Mucosa of descending colon (tissue), 3 donors: ENCODE measurements around the gene ATP1B3. TPM values are rescaled to one million over a fixed set of nuclear protein-coding genes. Genes with fewer than 3 reads are reported as not detected.
A peak's percentile ranks its signal among the peaks of the same experiment; 100 is the strongest.

Source experiments
- ATAC-seq: fragments of 200-7000 bp; cut with Tn5 transposase; one replicate; pipeline ENCODE4 v1.9.1; 2020; ENCODE audit warnings: mild to moderate bottlenecking, moderate library complexity
- DNase-seq, 3 donors: peaks; one replicate each; pipeline ENCODE4 v3.0.0-alpha.2; 2020
- H3K36me3 ChIP-seq: fragments of 200-600 bp; one replicate; pipeline ENCODE4 v1.8.0; 2021; ENCODE audit warnings: low read depth, mild to moderate bottlenecking
- H3K4me1 ChIP-seq: fragments of 200-600 bp; one replicate; pipeline ENCODE4 v1.8.0; 2021; ENCODE audit warnings: low read depth, mild to moderate bottlenecking
- H3K4me3 ChIP-seq: fragments of 200-600 bp; one replicate; pipeline ENCODE4 v1.8.0; 2021; ENCODE audit warnings: mild to moderate bottlenecking
- H3K9me3 ChIP-seq: fragments of 200-600 bp; one replicate; pipeline ENCODE4 v1.8.0; 2021; ENCODE audit warnings: mild to moderate bottlenecking
- intact Hi-C, 2 donors: fragments of 100-400 bp; cut with DNase I in 1 of 2; cut with micrococcal nuclease in 1 of 2; formaldehyde crosslinking; loops; one replicate each; pipeline versions ENCODE4 v1.11.0 to v1.11.1; 2022; cut with DNase I, micrococcal nuclease
- total RNA-seq, 3 donors: library from RNA; stranded (reverse); fragmentation: NEBNext Ultra II Directional in 2 of 3; extraction: Animal tissue kit (Norgen Biotek cat#: 25700) in 2 of 3; gene quantifications; one replicate each; pipeline versions ENCODE4 v1.2.1 to v1.2.4, GENCODE V29; 2021 to 2023
- TF ChIP-seq, protein P1 (sequence below): fragments of 200-600 bp; IDR thresholded peaks from one replicate; pipeline ENCODE4 v1.8.0; 2022; ENCODE audit warnings: antibody characterized with exemption, mild to moderate bottlenecking
- donor health status: DM: no; HTN: no; CAD: no; lungs with moderate emphysema.
- donor health status: DM: no; HTN: no; CAD: no.
- donor health status: DM: no; HTN: yes; CAD: no.

The ATP1B3 gene
- total RNA-seq, 3 donors from 2014 or later, result 266 to 466 (median 330) TPM

DNA sequence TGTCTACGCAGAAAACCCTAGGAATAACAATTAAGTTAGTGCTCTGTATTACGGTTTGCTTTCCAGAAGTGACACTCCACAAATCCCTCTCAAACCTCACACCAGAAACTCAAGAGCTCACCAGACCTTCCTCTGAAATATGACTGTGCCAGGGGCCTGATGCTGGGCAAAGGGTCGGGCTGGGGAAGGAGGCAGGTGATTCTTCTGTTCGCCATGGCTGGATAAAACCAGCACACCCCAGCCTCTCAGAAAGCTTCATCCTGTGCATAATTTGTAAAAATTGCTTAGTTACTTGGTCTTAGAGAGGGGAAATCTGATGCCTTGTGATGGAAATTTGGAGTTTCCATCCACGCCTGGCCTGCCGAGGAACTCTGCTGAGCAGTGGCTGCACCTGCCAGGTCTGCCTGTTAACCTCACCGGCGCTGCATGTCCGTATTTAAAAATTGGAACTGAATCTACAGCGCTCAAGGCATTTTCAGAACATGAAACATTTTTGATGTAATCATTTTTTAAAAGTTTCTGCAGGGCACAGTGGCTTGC is 22.7 kb upstream of the ATP1B3 start:
- no peaks in the 10 kb centered on the region for H3K9me3 ChIP-seq
- no peak overlapping the region for H3K4me3 ChIP-seq
- ATAC-seq, result peak; percentile 10
- TF ChIP-seq, protein P1, sequence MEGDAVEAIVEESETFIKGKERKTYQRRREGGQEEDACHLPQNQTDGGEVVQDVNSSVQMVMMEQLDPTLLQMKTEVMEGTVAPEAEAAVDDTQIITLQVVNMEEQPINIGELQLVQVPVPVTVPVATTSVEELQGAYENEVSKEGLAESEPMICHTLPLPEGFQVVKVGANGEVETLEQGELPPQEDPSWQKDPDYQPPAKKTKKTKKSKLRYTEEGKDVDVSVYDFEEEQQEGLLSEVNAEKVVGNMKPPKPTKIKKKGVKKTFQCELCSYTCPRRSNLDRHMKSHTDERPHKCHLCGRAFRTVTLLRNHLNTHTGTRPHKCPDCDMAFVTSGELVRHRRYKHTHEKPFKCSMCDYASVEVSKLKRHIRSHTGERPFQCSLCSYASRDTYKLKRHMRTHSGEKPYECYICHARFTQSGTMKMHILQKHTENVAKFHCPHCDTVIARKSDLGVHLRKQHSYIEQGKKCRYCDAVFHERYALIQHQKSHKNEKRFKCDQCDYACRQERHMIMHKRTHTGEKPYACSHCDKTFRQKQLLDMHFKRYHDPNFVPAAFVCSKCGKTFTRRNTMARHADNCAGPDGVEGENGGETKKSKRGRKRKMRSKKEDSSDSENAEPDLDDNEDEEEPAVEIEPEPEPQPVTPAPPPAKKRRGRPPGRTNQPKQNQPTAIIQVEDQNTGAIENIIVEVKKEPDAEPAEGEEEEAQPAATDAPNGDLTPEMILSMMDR, result no peak
- no peak for DNase-seq
- peaks cover 10% of the 10 kb centered on the region for H3K4me1 ChIP-seq
- intact Hi-C loops, result no loop called here
- no peaks in the 10 kb centered on the region for H3K36me3 ChIP-seq

DNA sequence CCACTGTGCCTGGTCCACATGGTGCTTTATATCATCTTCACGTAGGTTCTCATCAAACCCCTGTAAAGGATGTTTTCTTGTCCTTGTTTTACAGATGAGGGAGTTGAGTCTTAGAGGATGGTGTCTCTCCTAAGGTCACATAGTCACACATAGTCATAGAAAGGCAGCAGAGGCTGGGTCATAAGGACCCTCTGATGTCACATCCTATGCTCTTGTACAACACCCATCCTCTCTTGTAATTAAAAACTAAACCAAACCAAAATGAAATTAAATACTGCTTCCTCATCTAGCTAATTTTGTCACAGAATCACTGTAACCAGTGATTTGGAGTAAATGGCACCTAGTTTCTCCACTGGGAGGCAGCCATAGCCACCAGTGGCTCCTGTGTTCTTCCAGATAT is 21.8 kb upstream of the ATP1B3 start:
- Histone ChIP-seq H3K4me3 (no peak overlapping the region), H3K4me1 (peaks cover 10% of the 10 kb centered on the region), H3K9me3 (no peaks in the 10 kb centered on the region), H3K36me3 (no peaks in the 10 kb centered on the region)
- no peak for ATAC-seq
- intact Hi-C loops, result no loop called here
- TF ChIP-seq, protein P1, result no peak
- no peak for DNase-seq

DNA sequence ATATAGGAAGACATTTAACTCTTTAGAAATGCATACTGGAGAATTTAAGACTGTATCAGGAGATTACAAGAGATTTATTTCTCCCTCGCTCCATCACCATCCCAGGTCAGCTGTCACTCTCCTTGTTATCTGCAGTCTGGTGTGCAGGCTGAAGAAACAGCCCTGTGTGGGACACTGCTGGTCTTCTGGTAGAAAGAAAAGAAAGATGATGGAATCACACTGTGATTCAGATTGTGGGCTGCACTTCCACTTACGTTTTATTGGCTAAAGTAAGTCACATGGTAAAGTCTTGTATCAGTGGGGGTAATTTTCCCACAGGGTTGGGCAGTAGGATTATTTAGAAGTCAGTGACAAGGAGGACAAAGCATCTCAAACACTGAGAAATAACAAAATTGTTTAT is 18.1 kb upstream of the ATP1B3 start:
- Histone ChIP-seq H3K4me3 (no peak overlapping the region), H3K9me3 (no peaks in the 10 kb centered on the region), H3K36me3 (no peaks in the 10 kb centered on the region), H3K4me1 (peaks cover 6% of the 10 kb centered on the region)
- no peak for ATAC-seq
- DNase-seq, result no peak
- TF ChIP-seq, protein P1, result no peak
- intact Hi-C loops, result no loop called here

DNA sequence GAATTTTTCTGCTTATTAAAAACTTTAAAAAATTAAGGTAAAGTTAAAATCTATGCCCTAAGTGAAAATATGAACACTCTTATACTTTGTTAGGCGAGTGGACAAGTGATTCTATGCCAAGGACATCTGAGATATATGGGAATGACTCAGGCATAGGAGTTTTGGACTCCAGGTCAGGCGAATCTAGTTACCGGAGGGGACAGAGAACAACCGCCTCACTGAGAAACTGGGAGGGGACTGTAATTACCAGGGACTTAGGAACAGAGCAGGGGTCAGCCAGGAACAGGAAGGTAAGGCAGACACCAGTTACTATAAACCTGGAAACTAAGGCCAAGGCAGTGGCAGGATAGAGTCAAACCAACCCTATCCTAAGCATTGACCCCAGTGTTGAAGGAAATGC is 16.8 kb upstream of the ATP1B3 start:
- ATAC-seq, result peak; percentile 97
- no peaks in the 10 kb centered on the region for H3K9me3 ChIP-seq
- no peaks in the 10 kb centered on the region for H3K36me3 ChIP-seq
- no peak overlapping the region for H3K4me3 ChIP-seq
- intact Hi-C loops, result no loop called here
- H3K4me1 ChIP-seq, result no peaks in the 10 kb centered on the region
- TF ChIP-seq, protein P1, result no peak
- DNase-seq, result peak in 1 of 3 donors; percentile 38

DNA sequence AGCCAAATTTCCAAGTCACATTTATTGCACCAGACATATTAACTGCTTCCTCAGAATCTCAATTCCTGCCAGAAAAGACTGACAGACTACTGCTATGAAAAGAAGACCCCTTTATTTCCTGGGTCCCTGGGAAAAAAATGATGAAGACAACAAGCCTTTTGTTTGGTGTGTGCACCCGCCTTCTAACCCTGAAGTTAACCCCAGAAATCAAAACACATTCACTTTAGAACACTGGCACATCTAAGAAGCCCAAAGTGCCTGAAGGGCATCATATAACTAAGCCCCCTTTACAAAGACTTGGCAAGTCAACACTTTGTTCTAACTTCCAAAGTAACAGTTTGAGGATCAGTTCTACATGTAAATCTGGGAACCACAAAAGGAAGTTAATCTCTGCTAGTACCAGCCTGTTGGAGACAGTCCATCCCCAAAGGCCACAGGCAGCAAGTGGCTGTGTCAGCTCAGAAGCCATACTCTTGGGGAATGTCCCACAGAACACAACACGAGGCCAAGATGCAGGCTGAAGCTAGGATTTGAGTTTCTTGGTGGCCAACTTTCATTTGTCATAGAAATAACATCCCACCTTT is 16.3 kb upstream of the ATP1B3 start:
- no peaks in the 10 kb centered on the region for H3K9me3 ChIP-seq
- no peaks in the 10 kb centered on the region for H3K36me3 ChIP-seq
- peak; percentile 28 for ATAC-seq
- DNase-seq, result no peak
- intact Hi-C loops, result no loop called here
- TF ChIP-seq, protein P1, result no peak
- H3K4me3 ChIP-seq, result no peak overlapping the region
- H3K4me1 ChIP-seq, result no peaks in the 10 kb centered on the region
